Activated T-helper 1 cell treated with anti-CD3 and anti-CD28 coated beads, Interleukin-12 subunit alpha, Interleukin-12 subunit beta, Interleukin-2, Interleukin-4 antibody, amounts not matched to agents 30 ng/mL and 10 ng/mL and 1 ng/mL, durations not matched to agents 14 hours and 24 hours and 36 hours (primary cell): ENCODE data around the gene OR10P1. TPM values are rescaled to one million over a fixed set of nuclear protein-coding genes. Genes with fewer than 3 reads are reported as not detected.
"Not testable (repeated sequence)": the region's sequence is repeated elsewhere in the genome, so short reads cannot be mapped to it uniquely, and the experiment has no call there.

Experiments used
- DNase-seq: peaks from one replicate; pipeline ENCODE4 v3.0.0; 2021; ENCODE audit warnings: low spot score
- H3K27ac Mint-ChIP-seq: one replicate; pipeline ENCODE4 v1.8.0; 2021; ENCODE audit warnings: mild to moderate bottlenecking, mixed read lengths
- H3K27me3 Mint-ChIP-seq: one replicate; pipeline ENCODE4 v1.8.0; 2022; ENCODE audit warnings: mild to moderate bottlenecking, moderate library complexity, mixed read lengths; ENCODE audit not compliant: insufficient read depth
- H3K36me3 Mint-ChIP-seq: one replicate; pipeline ENCODE4 v1.8.0; 2021; ENCODE audit warnings: low read depth, mixed read lengths
- H3K4me1 Mint-ChIP-seq: one replicate; pipeline ENCODE4 v1.8.0; 2021; ENCODE audit warnings: low read depth, mixed read lengths
- H3K4me3 Mint-ChIP-seq: one replicate; pipeline ENCODE4 v1.8.0; 2021; ENCODE audit warnings: mild to moderate bottlenecking, moderate library complexity, mixed read lengths
- H3K9me3 Mint-ChIP-seq: one replicate; pipeline ENCODE4 v1.8.0; 2021; ENCODE audit warnings: mixed read lengths
- intact Hi-C: fragments of 100-400 bp; cut with micrococcal nuclease; formaldehyde crosslinking; loops from one replicate; pipeline ENCODE4 v1.15.1; 2024
- total RNA-seq: library from RNA; stranded (reverse); gene quantifications from 2 replicates; pipeline ENCODE4 v1.2.3, GENCODE V29; 2022

OR10P1 gene, protein sequence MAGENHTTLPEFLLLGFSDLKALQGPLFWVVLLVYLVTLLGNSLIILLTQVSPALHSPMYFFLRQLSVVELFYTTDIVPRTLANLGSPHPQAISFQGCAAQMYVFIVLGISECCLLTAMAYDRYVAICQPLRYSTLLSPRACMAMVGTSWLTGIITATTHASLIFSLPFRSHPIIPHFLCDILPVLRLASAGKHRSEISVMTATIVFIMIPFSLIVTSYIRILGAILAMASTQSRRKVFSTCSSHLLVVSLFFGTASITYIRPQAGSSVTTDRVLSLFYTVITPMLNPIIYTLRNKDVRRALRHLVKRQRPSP
- not detected in 2 replicates for total RNA-seq

- intact Hi-C loops = no loop called here
- Mint-ChIP-seq H3K4me1 (peaks cover 8% of the 10 kb centered on the region), H3K27ac (peak within 1 kb of the TSS; percentile 87), H3K36me3 (no peaks in the 10 kb centered on the region), H3K4me3 (peak within 1 kb of the TSS; percentile 38), H3K27me3 (peaks cover 8% of the 10 kb centered on the region), H3K9me3 (no peaks in the 10 kb centered on the region)
- DNase-seq = no peak
Observed at GRCh38 chr12:55636853-55637252, at the start of gene OR10P1. OR10P1 (plus strand) TSS chr12:55636892; CDS start chr12:55636892, 0 bp downstream.

DNA sequence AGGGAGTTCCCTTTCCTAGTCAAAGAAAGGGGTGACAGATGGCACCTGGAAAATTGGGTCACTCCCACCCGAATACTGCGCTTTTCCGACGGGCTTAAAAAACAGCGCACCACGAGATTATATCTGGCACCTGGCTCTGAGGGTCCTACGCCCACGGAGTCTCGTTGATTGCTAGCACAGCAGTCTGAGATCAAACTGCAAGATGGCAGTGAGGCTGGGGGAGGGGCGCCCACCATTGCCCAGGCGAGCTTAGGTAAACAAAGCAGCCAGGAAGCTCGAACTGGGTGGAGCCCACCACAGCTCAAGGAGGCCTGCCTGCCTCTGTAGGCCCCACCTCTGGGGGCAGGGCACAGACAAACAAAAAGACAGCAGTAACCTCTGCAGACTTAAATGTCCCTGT lies 46.5 kb upstream of the OR10P1 start:
- H3K4me1 Mint-ChIP-seq, H3K4me3 Mint-ChIP-seq, H3K27ac Mint-ChIP-seq, H3K9me3 Mint-ChIP-seq, H3K36me3 Mint-ChIP-seq, H3K27me3 Mint-ChIP-seq, intact Hi-C loops, DNase-seq: not testable (repeated sequence)

- Mint-ChIP-seq H3K27ac (no peak overlapping the region), H3K9me3 (no peaks in the 10 kb centered on the region), H3K36me3 (no peaks in the 10 kb centered on the region), H3K27me3 (peaks cover 21% of the 10 kb centered on the region), H3K4me1 (no peaks in the 10 kb centered on the region), H3K4me3 (no peak overlapping the region)
- intact Hi-C loops = no loop called here
- no peak for DNase-seq
Observed at GRCh38 chr12:55607821-55608594, 28.7 kb upstream of the OR10P1 start.

DNA sequence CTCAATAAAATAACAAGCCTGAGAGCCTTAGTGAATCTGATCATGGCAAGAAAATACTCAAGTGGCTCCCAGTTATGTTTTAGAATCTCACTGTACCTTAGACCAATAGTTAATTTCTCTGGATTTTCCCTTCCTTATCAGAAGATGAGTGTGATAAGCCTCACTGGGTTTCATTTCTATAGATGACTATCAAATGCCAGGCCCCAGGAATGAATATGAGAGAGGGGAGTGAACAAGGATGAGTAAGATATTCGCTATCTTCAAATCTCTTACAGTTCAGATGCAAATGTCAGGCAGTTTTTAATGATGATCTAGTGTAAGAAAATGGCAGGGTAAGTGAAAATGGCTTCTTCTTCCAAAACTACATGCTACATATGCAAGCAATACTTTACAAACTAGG lies 26.1 kb upstream of the OR10P1 start:
- H3K4me3 Mint-ChIP-seq = no peak overlapping the region
- H3K9me3 Mint-ChIP-seq = peaks cover 9% of the 10 kb centered on the region
- H3K27me3 Mint-ChIP-seq = peaks cover 18% of the 10 kb centered on the region
- DNase-seq = no peak
- H3K36me3 Mint-ChIP-seq = no peaks in the 10 kb centered on the region
- no peaks in the 10 kb centered on the region for H3K4me1 Mint-ChIP-seq
- H3K27ac Mint-ChIP-seq = no peak overlapping the region
- intact Hi-C loops = no loop called here

DNA sequence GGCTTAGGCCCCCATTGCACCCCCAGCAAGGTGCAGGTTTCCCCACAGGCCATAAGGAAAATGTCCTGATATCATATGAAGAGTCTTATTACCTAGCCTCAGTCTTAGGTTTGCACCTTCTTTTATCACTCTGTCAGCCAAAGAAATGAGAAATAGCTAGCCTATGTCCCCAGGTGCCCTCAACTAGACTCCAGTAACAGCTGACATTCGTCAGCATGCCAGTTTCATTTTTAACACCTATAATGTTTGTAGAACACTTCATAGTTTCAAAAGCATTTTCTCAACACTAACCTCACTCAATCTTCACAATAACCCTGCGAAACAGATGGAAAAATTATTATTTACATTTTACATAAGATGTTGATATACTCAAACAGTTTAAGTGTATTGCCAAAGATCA lies 24.0 kb upstream of the OR10P1 start:
- Mint-ChIP-seq H3K4me1 (no peaks in the 10 kb centered on the region), H3K27ac (no peak overlapping the region), H3K27me3 (peaks cover 17% of the 10 kb centered on the region), H3K36me3 (no peaks in the 10 kb centered on the region), H3K9me3 (peaks cover 19% of the 10 kb centered on the region), H3K4me3 (no peak overlapping the region)
- no peak for DNase-seq
- intact Hi-C loops = no loop called here

GRCh38 chr12:55614764-55615163 lies 21.9 kb upstream of the OR10P1 start:
- no peaks in the 10 kb centered on the region for H3K36me3 Mint-ChIP-seq
- no peak overlapping the region for H3K4me3 Mint-ChIP-seq
- peaks cover 19% of the 10 kb centered on the region for H3K9me3 Mint-ChIP-seq
- intact Hi-C loops = no loop called here
- no peak for DNase-seq
- no peaks in the 10 kb centered on the region for H3K4me1 Mint-ChIP-seq
- H3K27me3 Mint-ChIP-seq = peaks cover 12% of the 10 kb centered on the region
- no peak overlapping the region for H3K27ac Mint-ChIP-seq

- intact Hi-C loops = loop anchor here (1.0 to 10.0 kb wide), 4 partner anchors 37 to 755 kb away; partner anchors contain the start of gene TESPA1
- H3K9me3 Mint-ChIP-seq = peaks cover 19% of the 10 kb centered on the region
- H3K4me3 Mint-ChIP-seq = no peak overlapping the region
- H3K27me3 Mint-ChIP-seq = peaks cover 2% of the 10 kb centered on the region
- H3K36me3 Mint-ChIP-seq = no peaks in the 10 kb centered on the region
- DNase-seq = peak; percentile 31
- no peaks in the 10 kb centered on the region for H3K4me1 Mint-ChIP-seq
- H3K27ac Mint-ChIP-seq = no peak overlapping the region
Observed at GRCh38 chr12:55619354-55620138, 17.1 kb upstream of the OR10P1 start.

- DNase-seq = no peak
- H3K36me3 Mint-ChIP-seq = no peaks in the 10 kb centered on the region
- no peaks in the 10 kb centered on the region for H3K9me3 Mint-ChIP-seq
- intact Hi-C loops = loop anchor here (2.0 to 10.0 kb wide), 3 partner anchors 23 to 759 kb away; partner anchors contain the start of gene TESPA1
- no peak overlapping the region for H3K27ac Mint-ChIP-seq
- H3K27me3 Mint-ChIP-seq = no peaks in the 10 kb centered on the region
- peaks cover 6% of the 10 kb centered on the region for H3K4me1 Mint-ChIP-seq
- H3K4me3 Mint-ChIP-seq = no peak overlapping the region
Observed at GRCh38 chr12:55624056-55624455, 12.6 kb upstream of the OR10P1 start.

DNA sequence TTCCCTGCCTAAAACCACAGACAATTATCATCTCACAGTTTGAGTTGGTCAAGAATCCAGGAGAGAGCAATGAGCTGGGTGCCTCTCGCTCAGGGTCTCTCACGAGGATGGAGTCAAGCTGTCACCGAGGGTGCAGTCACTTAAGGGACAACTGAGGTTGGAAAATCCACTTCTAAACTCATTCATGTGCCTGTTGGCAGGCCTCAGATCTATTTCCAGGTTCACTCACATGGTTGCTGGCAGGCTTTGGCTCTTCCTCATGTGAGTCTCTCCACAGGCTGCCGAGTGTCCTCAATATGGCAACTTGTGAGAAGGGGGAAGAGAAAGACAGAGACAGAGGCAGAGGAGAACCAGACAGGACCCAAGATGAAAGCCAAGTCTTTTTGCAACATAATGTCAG lies 10.5 kb upstream of the OR10P1 start:
- Mint-ChIP-seq H3K27me3 (no peaks in the 10 kb centered on the region), H3K4me1 (peaks cover 23% of the 10 kb centered on the region), H3K4me3 (no peak overlapping the region), H3K9me3 (no peaks in the 10 kb centered on the region), H3K36me3 (no peaks in the 10 kb centered on the region), H3K27ac (no peak overlapping the region)
- intact Hi-C loops = loop anchor here (10.0 kb wide), 1 partner anchor 761 kb away; no protein-coding TSS in a partner anchor
- DNase-seq = no peak

GRCh38 chr12:55629058-55629841 lies 7.4 kb upstream of the OR10P1 start:
- H3K4me3 Mint-ChIP-seq = peak overlapping the region; percentile 0
- intact Hi-C loops = loop anchor here (1.0 to 10.0 kb wide), 3 partner anchors 28 to 764 kb away; no protein-coding TSS in a partner anchor
- H3K27ac Mint-ChIP-seq = peak overlapping the region; percentile 54
- H3K4me1 Mint-ChIP-seq = peaks cover 23% of the 10 kb centered on the region
- no peak for DNase-seq
- peaks cover 3% of the 10 kb centered on the region for H3K27me3 Mint-ChIP-seq
- no peaks in the 10 kb centered on the region for H3K36me3 Mint-ChIP-seq
- no peaks in the 10 kb centered on the region for H3K9me3 Mint-ChIP-seq

DNA sequence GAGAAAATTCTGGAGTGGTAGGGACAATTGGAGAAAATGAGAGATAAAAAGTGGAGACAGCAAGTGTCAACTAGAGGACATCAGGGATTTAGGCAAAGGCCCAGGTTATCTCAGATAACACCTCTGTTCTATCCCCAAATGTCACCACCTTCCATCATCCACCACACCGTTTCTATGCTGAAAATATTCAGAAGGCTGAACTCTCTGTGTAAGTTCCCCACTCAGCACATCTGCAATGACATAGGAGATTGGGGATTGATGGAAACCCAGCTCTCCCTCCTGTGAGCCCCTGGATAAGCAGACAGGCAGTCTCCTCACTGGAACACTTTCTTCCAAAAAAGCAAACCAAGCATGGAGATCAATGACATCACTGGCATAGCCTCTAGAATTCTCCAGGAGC lies 5.6 kb upstream of the OR10P1 start:
- H3K4me3 Mint-ChIP-seq = no peak overlapping the region
- H3K9me3 Mint-ChIP-seq = no peaks in the 10 kb centered on the region
- peaks cover 23% of the 10 kb centered on the region for H3K4me1 Mint-ChIP-seq
- H3K27me3 Mint-ChIP-seq = peaks cover 4% of the 10 kb centered on the region
- H3K27ac Mint-ChIP-seq = no peak overlapping the region
- intact Hi-C loops = no loop called here
- H3K36me3 Mint-ChIP-seq = no peaks in the 10 kb centered on the region
- no peak for DNase-seq

GRCh38 chr12:55631733-55632132 lies 5.0 kb upstream of the OR10P1 start:
- intact Hi-C loops = no loop called here
- Mint-ChIP-seq H3K4me3 (no peak overlapping the region), H3K27me3 (peaks cover 5% of the 10 kb centered on the region), H3K27ac (no peak overlapping the region), H3K36me3 (no peaks in the 10 kb centered on the region), H3K9me3 (no peaks in the 10 kb centered on the region), H3K4me1 (peaks cover 23% of the 10 kb centered on the region)
- no peak for DNase-seq
